Activated CD4-positive, alpha-beta T cell treated with anti-CD3 and anti-CD28 coated beads, Interleukin-2, Interleukin-6, amounts not matched to agents 100 ng/mL and 50 ng/mL, durations not matched to agents 16 hours and 8 hours (primary cell): ENCODE data around the gene SOD3.

ENCODE experiments used
- DNase-seq: peaks from one replicate; pipeline ENCODE4 v3.0.0-alpha.2; 2020

The SOD3 gene

DNA sequence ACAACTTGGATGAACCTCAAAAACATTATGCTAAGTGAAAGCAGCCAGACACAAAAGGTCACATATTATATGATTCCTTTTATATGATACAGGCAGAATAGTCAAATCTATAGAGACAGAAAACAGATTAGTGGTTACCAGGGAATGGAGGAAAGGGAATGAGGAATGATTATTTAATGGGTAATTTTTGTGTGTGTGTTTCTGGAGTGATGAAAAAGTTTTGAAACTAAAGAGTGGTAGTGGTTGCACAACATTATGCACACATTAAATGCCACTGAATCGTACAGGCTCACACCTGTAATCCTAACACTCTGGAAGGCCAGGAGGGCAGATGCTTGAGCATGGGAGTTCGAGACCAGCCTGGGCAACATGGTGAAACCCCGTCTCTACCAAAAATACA lies 19.6 kb upstream of the SOD3 start:
- no peak for DNase-seq

DNA sequence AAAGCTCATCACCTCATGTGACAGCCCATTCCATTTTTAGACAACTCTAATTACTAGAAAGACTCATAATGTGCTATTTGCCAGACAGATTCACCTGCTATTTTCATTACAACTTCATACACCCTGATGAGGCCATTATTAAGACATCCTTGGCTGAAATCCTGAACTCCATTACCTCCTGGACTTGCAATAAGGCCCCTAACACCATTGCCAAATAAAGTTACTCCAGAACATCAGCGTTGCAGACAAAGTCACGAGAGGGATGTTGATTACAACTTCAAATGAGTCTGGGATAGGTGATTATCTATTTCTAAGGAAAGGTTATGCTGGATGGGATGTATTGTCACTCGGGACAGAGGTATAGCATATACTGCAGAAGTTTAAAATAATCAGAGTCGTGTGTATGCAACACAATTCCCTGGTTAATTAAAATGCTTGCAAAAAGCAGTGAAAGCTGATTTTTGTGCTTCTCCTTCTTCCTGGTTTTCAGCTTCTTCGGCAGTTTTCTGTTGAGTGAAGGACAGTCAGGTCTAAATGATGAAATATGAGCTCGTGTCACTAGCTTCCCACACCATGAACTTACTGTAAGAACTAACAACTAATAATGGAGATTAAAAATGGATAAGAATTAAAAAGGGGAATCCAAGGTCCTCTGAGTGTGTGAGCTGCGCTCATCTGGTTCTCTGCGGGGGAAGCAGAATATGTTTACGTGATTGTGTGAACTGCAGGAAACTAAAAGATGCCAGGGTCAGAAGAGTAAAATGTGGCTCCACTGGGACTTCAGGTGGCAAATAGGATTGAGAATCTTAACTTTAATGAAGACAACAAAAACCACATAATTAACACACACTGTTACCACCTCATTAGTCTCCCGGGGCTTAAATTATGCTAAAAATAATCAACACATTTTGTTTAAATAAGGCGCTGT lies 17.6 kb upstream of the SOD3 start:
- DNase-seq: no peak

DNA sequence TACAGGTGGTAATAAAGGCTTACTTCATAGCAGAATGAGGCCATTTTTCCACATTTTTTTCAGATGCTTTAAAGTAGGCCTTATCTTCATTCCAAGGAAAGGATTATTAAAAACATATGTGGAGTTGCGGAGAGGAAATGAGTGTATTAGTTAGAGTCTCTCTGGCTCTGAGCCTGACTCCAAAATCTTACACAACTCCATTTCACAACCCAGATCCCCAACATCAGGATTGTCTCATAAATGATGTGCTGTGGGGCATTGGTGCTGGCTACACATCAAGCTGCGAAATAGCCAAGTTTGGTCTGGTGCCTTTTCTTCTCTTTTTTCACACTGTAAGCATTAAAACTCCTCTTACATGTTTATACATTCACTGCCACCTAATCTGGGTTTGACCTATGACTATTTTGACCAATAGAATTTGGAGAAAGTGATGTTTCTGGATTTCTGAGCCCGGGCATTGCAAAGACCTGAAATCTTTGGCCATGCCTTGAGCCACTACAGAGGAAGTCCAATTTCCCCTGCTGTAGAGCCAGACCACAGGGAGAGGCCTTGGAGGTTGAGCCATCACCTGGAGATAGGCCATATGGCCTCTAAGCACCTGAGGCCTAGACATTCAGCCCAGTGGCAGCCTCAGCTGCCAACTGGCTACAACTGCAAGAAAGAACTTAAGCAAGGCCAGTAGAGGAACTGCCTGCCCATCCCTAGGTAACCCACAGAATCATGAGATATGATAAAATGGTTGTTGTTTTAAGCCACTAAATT lies 16.7 kb upstream of the SOD3 start:
- no peak for DNase-seq

DNA sequence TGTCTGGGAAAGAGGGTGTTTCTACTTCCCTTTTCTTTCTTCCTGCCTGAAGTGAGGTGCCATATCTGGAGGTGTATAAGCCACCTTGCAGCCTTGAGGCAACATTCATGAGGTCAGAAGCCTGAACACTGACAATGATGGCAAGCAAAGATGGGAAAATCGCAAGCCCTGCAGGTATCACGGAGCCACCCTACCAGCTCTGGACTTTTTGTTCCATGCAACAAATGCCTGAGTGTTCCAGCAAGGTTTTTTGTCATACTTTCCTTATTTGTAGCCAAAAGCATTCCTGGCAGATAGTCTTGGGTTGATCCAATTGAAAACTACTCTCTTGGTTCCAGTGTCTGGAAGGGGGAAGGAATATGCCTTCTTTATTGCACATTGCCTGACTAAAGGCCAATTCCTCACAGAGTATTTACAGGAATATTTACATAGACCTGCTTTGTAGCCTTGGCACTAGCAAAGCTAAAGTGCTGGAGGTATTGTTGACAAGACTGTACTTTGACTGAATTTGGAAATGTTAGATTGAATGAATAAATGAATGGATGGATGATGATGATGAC lies 14.4 kb upstream of the SOD3 start:
- no peak for DNase-seq

DNA sequence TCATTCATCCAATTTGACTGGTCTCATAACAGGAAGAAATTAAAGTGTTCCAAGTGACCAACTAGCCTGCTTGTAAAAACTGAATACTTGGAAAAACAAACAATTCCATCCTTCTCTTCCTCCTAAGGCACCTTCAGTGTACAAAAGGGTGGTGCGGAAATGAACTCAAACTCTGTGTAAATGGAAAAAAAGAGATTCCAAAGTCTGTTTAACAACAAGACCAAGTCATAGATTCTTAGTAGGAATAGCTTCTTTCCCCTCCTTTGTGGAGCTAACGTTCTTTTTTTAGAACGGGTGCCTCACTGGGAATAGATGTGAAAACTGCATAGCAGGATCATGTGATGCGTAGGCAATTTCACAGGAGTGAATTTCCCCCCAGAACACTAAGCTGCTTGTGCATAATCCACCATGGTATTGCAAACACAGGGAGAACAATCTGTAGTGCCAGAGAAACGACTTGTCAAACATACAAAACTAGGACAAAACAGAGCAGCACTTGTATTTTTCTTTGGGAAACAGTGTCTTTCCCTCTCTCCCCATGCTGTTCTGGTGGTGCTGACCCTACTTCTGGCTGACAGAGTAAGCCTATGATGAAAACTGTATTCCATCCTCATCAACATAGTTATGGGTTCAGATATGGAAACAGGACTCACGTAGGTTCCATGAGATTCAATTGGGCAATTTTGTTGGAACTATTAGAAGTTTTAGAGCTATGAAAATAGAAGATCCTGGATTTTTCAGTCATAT lies 13.2 kb upstream of the SOD3 start:
- DNase-seq: no peak

DNA sequence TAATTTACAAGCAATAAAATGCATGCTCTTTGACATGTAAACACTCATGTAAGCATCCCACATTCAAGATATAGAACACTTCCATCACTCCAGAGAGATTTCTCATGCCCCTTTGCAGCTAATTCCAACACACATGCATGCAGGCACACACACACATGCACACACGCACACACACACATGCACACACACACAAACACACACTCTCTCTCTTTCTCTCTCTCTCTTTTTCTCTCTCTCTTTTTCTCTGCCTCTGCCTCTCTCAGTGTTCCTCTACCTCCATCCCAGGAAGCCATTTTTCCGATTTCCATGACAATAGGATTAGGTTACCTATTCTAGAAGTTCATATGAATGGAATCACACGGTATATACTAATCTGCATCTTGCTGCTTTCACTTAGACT lies 11.9 kb upstream of the SOD3 start:
- no peak for DNase-seq

DNA sequence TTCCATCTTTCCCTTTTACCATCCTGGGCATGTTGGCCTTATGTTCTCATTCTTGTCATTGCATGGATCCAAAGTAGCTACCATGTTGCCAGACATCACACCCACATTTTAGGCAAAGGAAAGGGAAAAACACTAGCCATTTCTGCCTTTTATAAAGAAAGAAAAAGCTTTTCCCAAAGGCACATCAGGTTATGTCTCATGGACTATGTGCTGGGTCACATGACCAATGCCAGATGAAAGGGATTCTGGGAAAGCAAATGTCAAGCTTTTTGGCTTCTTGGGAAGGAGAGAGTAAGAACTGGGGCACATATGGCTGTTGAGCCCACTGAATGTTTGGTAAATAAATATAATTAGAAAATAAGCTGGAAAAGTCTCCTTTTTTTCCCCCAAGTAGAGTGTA lies 4.3 kb upstream of the SOD3 start:
- no peak for DNase-seq

DNA sequence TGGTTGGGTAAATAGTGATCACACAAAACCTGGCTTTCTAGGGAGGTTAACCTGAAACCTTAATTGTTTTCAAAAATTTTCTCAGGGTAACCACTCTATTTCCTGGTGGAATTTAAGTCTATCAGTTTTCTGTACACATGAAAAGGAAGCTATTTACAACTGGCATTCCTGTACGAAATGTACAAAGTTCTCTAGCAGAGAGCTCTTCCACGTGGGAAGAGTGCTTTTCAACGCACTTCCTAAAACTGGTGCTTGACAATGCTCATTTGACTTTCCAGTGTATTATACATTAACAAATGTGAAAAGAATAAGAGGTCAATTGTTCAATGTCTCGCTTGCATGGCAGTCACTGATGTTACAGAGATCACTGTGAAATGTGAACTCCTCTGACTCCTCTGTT lies 2.8 kb upstream of the SOD3 start:
- DNase-seq: no peak

DNA sequence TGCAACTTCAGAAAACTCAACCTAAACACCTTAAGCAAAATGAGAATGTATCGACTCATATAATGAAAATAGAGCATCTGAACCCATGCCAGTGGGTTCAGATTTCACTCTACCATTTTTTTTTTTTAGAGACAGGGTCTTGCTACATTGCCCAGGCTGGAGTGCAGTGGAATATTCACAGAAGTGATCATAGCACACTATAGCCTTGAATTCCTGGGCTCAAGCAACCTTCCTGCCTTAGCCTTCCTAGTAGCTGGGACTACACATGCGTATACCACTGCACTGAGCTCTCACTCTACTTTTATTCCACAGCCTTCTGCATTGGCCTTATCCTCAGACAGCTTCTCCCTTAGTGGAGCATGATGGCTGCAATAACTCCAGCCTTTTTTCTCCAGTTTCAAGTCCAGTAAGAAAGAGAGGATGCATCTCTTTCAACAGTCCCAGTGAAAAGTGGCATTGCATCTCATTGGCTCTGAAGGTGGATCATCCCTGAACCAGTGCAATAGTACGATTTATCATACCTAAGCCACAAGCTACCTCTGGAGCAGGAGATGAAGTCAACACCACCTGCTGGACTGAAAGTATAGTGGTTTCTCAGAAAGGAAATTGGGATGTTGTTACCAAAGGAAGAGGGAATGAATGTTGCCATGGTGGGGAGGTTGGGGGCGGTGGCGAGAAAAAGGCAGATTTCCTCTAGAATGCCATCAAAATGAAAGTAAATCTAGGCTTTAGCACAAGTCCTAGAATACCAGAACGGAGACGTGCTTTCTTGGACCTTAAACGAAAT lies 2.0 kb upstream of the SOD3 start:
- DNase-seq: no peak

DNA sequence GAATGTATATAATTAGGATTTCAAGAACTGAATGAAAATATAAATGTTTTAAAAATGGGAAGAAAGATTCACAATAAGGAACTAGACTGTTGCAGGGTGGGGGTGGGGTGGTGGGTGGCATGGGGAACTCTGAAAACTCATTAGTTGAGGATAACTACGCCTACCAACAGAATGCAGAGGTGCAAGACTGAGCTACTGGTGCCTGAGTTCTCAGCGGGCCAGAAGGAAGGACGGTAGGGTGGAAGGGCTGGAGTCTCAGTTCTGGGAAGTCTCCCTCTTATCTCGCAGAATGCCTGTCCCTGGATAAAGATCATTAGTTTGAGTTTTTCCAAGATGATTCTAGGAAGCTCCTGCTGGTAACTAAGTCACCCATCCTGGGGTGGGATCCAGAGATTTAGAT lies 1.3 kb upstream of the SOD3 start:
- no peak for DNase-seq

DNA sequence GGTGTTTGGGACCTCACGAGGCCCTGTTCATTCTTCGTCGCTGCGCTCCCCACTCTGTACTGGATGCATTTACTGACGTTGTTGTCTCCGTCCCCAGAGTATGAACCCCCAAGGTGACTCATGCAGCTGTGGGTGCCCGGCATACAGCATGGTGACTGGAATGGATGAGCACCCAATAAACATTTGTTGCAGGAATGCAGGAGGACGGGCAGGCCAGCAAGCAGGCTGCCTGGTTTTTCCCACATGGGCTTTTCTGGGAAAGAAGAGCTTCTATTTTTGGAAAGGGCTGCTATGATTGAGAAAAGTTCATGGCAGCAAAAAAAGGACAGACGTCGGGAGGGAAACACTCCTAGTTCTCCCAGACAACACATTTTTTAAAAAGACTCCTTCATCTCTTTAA lies 893 bp upstream of the SOD3 start:
- no peak for DNase-seq

DNA sequence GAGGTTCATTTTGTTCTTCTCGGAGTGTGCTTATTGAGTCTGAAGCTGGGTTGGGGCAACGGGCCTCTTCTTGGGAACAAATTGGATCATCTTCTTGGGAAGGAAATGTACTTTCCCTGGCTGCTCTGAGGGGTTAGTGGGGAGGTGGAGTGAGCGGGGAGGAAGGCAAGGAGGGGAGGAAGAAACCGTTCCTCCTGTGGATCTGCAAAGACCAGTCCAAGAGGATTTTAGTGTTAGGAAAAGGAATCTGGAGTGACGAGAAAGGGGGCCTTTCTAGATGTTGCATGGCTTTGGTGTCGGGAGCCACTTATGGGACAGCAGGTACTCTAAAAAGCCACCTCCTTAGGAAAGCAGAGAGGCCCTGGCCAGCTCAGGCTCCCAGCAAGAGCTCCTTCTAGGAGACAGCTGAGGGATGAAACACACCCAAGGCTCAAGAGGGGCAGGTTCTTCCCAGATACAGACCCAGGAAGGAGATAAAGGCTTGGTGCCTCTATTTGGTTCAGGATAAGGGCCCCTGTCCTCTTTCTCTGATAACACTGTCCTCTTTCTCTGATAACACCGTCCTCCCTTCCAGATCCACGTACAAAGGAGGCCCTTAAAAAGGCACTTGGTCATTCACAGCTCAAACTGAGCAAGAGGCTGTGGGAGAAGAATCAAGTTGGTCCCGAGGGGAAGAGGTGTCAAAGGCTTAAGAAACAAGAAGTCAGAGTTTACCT lies 451 bp downstream of the SOD3 start:
- no peak for DNase-seq

DNA sequence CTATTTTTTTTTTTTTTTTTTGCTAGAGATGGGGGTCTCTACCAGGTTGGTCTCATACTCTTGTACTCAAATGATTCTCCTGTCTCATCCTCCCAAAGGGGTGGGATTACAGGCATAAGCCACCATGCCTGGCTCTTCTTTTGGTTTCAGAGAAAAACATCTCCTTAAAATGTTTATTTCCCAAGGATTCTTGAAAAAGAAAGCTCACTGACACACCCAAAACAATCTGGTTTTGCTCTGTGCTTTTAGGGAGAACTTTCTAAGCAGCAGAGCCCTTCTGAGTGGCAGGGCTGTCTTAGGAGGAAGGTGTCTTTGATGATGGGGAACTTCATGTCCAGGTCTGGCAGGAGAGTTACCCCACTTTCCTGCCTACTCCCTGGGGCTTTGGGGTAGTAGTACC lies 1.2 kb downstream of the SOD3 start:
- no peak for DNase-seq

DNA sequence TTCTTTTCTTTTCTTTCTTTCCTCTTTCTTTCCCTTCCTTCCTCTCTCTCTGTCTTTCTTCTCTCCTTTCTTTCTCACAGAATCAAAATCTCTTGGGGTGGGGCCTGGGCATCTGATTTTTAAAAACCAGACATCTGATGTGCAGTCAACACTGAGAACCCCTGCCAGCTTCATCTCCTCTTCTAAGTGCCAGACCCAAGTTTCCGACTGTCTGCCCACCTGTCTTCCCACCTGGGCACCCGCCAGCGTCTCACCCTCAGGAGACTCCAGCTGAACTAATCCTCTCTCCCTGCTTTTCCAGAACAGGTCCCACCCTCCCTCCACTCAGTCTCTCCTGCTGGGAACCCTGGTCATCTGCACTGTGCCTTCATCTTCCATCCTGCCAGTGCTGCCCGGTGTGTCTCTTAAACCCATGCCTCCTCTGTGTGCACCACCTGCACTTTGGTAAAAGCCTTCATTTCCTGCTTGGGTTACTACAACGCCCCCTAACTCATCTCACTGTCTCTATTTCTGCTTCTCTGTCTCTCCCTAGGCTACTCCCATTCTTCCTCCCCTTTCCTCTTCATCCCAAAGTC lies 2.8 kb downstream of the SOD3 start:
- DNase-seq: no peak

DNA sequence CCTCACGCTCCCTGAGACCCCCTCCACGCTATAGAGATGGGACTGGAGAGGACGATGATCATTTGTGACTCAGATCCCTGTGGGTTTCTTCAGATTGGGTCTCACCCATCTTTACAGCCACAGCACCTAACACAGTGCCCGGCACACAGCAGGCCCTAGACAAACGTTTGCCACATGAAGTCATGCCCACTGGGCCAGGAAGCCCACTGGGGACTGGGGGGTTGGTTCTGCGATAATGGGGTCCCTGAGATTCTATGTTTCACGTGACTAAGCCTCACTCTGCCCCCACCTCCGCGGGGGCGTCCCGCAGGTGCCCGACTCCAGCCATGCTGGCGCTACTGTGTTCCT lies 3.8 kb downstream of the SOD3 start:
- DNase-seq: no peak

DNA sequence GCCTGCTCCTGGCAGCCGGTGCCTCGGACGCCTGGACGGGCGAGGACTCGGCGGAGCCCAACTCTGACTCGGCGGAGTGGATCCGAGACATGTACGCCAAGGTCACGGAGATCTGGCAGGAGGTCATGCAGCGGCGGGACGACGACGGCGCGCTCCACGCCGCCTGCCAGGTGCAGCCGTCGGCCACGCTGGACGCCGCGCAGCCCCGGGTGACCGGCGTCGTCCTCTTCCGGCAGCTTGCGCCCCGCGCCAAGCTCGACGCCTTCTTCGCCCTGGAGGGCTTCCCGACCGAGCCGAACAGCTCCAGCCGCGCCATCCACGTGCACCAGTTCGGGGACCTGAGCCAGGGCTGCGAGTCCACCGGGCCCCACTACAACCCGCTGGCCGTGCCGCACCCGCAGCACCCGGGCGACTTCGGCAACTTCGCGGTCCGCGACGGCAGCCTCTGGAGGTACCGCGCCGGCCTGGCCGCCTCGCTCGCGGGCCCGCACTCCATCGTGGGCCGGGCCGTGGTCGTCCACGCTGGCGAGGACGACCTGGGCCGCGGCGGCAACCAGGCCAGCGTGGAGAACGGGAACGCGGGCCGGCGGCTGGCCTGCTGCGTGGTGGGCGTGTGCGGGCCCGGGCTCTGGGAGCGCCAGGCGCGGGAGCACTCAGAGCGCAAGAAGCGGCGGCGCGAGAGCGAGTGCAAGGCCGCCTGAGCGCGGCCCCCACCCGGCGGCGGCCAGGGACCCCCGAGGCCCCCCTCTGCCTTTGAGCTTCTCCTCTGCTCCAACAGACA lies 4.4 kb downstream of the SOD3 start:
- DNase-seq: no peak

DNA sequence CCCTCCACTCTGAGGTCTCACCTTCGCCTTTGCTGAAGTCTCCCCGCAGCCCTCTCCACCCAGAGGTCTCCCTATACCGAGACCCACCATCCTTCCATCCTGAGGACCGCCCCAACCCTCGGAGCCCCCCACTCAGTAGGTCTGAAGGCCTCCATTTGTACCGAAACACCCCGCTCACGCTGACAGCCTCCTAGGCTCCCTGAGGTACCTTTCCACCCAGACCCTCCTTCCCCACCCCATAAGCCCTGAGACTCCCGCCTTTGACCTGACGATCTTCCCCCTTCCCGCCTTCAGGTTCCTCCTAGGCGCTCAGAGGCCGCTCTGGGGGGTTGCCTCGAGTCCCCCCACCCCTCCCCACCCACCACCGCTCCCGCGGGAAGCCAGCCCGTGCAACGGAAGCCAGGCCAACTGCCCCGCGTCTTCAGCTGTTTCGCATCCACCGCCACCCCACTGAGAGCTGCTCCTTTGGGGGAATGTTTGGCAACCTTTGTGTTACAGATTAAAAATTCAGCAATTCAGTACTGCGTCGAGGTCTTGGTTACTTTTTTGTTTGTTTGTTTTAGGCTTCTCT lies 5.0 kb downstream of the SOD3 start:
- DNase-seq: no peak

DNA sequence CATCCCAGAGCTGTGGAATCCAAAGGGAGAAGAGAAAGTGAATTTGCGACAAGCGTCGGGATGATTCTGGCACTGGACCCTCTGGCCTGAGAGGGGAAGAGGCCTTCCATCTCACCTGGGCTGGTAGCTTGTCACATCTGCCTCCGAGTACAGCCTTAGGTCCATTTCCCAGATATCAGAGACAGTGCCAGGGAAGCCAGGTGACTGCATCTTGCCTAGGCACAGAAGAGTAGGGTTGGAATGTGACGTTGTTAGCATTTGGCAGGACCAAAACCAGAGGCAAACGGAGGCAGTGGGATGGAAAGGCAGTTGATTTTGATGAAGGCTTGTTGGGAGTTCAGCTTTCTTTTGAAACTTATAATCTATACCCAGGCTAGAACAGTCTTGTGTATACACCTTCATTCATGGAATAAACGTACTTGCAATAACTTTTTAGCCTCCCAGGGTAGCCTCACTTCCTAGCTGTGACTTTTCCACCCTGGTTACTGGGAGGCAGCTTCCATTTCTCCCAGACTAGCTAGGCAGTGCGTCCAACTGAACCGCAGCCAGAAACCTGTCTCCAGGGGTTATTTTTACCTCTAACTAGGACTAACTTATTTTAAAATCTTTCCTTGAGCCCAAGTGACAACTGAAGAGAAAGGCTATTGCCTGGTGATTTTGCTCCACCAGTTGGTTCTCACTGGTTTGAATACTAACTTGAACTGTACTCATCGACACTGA lies 5.9 kb downstream of the SOD3 start:
- no peak for DNase-seq

DNA sequence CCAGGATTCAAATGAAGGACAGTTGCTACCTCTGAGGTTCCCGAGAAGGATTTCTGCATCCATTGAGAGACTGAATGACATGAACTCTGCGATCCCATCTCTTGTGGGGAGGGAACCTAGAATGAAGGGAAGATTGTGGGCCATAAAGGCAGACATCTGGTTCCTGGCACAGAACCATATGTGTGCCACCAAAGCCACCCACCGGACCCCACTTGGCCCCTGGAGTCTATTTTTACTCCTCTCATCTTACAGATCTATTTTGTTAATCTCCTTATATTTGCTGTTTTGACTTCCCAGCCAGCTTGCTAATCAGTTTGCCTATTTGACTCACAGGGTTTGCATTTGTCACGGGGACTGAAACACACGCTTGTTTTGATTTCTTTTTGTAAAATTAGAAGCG lies 7.3 kb downstream of the SOD3 start:
- DNase-seq: no peak

DNA sequence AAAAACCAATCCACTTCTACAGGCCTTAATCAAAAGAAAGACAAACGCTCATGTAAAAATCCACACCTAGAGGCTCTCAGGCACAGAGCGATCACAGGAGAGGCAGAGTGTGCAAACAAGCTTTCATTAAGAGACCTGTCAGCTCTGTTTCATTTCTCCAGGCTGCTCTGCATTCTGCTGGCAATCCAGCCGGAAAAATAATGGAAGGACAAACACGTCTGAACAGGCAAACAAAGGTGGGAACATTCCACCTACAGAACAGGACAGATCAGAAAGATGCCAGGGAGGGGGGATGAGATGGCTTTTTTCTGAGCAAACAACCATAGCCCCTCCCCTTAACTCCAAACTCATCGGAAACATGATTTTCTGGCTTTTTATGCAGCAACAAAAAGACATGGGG lies 9.7 kb downstream of the SOD3 start:
- DNase-seq: no peak
